ENCODE measurements around the gene C19orf25.
A peak's percentile ranks its signal among the peaks of the same experiment; 100 is the strongest.
"Not testable (repeated sequence)": the region's sequence is repeated elsewhere in the genome, so short reads cannot be mapped to it uniquely, and the experiment has no call there.

Gene C19orf25

DNA sequence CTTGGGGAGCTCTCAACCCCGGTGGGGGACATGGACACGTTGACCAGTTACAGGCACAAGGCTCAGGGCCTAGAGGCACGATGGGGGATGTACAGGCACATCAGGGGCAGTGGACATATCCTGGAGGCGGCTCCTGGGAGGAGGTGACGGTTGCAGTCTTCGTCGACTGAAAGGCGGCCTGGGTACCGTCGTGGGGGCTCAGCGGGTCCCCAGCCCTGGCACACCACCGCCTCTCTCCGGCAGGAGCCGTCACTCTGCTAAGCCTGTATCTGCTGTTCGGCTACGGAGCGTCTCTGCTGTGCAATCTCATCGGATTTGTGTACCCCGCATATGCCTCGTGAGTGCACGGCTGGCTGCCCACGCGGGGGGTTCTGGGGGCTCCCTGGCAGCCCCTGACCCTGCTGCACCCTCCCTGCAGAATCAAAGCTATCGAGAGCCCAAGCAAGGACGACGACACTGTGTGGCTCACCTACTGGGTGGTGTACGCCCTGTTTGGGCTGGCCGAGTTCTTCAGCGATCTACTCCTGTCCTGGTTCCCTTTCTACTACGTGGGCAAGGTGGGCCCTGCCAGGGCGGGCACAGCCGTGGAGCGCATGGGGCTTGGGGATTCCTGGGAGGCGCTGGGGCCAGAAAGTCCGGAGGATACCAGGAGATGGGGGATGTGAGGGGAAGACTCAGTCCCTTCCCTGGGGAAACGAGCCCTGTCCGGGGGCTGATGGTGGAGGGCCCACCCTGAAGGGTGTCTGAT is 16.2 kb upstream of the C19orf25 start:
- DNase-seq = no peak

DNA sequence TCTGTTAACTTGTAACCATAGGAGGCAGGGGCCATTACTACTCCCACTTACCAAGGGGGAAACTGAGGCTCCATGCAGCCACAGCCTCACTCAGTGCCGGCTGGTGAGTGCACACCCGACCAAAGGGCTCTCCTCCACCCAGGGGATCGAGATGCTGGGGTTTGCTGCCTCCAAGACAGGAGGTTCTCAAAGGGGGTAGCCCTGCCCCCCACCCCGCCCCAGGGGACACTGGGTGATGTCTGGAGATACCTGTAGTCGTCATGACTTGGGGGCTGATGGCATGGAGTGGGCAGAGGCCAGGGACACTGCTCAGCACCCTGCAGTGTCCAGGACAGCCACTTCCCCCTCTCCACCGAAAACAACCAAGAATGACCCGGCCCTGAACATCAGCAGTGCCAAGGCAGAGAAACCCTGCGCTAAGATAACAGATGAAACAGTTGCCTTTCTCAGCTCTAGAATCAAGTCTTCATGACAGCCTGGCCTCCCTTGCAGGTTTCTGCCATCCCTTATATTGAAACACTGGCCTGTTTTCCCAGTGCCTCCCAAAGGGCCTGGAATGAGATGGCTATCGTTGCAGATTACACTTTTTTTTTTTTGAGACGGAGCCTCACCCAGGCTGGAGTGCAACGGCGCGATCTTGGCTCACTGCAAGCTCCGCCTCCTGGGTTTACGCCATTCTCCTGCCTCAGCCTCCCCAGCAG is 15.2 kb upstream of the C19orf25 start:
- no peak for DNase-seq

GRCh38 chr19:1492474-1493006 is 13.5 kb upstream of the C19orf25 start:
- no peak for DNase-seq

DNA sequence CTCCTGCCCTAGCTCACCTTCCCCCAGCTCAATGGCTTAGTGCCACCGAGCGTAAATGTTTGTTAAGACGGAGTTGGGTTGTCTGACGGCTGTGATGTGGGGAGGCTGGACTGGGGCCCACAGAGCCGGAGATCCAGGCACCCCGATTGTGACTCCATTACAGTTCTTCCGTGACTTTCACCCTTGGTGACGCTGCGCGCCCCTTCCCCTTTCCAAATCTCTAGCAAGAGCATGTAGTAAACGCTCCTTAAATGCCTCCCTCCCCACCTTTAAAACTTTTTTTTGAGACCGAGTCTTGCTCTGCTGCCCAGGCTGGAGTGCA is 12.8 kb upstream of the C19orf25 start:
- DNase-seq = no peak

DNA sequence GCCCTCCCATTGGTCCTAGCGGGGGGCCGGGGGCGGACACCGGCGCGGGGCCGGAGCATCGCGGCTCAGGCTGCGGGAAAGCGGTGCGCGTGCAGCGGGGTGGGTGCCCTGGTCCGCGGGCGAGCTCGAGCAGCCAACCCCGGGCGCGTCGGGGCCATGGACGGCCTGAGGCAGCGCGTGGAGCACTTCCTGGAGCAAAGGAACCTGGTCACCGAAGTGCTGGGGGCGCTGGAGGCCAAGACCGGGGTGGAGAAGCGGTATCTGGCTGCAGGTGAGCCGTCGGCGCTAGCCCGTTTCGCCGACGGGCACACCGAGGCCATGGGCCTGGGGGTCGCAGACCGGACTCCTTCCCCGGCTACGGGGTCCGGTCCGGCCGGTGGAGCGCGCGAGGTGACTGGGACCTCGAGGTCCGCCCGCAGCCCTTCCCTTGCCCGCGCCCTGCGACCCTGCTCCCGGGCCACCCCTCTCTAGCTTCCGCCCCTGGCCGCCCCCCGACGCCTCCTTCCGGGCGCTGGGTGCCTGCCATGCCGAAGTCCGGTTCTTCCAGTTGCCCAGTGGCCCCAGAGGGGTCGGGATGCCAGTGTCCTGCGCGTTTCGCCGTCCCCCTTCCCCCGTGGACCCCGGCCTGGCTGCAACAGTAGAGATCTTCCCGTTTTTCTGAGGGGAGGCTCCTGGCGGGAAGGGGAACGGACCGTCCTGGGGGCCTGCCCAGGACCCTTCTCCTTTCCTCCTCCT is 12.3 kb upstream of the C19orf25 start, which contains the start of gene REEP6:
REEP6 (plus strand) TSS at position 68 of the 735 bp plus-strand sequence; CDS start at position 157, 89 bp downstream.
- DNase-seq = no peak

GRCh38 chr19:1490311-1491113 is 11.5 kb upstream of the C19orf25 start, which contains the start of gene PCSK4:
Gene PCSK4 (minus strand): TSS chr19:1490350. CDS start chr19:1490346, 4 bp downstream.
- DNase-seq = peak; percentile 89 to 97

DNA sequence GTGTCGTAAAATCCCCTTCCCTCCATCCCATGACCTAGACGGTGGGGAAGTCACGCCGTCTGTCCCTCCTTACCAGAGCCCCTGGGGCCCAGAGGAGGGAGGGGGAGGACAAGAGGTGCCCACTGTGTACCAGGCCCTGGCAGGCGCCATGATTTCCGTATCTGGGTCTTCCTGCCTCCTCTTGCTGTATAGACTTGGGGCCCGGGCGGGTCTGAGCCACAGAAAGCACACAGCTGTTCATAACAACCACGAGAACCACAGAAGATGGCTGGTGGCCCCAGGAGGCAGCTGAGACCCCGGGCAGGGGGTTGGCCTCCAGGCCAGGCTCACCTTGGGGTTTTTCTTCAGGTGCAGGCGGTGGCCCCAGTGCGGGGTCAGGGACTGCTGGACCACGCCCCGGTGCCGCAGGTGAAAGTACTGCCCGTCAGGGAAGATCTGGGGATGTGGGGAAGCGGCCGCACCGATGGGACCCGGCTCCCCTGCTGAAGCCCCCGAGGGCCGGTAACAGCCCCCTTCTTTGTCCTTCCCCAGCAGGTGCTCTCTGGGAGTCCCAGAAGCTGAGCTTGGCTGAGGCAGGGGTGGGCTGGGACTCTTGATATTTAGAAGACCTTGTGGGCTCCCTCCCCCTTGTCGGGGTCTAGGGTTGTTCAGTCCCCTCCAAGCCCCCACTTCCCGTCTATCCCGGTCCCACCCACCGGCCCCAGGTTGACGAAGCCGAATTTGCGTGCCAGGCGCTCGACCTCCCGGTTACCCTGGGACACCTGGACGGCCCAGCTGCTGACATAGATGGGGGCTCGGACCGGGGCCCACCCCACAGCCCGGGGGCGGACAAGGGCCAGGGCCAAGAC is 10.7 kb upstream of the C19orf25 start:
- no peak for DNase-seq

DNA sequence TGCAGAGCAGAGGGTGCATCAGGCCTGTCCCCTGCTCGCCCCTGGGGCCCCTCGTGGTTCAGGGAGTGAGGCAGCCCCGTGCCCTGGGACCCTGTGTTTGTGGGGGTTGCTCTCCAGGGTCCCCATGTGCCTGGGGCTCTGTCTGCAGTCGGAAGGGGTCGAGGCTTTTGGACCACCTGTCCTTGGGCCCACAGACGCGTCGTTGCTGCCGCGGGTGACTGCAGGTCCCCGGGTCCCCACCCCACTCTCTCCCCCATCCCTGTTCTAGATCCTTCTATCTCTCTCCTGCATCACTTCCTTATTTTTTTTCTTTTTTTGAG is 9.2 kb upstream of the C19orf25 start:
- DNase-seq = no peak

DNA sequence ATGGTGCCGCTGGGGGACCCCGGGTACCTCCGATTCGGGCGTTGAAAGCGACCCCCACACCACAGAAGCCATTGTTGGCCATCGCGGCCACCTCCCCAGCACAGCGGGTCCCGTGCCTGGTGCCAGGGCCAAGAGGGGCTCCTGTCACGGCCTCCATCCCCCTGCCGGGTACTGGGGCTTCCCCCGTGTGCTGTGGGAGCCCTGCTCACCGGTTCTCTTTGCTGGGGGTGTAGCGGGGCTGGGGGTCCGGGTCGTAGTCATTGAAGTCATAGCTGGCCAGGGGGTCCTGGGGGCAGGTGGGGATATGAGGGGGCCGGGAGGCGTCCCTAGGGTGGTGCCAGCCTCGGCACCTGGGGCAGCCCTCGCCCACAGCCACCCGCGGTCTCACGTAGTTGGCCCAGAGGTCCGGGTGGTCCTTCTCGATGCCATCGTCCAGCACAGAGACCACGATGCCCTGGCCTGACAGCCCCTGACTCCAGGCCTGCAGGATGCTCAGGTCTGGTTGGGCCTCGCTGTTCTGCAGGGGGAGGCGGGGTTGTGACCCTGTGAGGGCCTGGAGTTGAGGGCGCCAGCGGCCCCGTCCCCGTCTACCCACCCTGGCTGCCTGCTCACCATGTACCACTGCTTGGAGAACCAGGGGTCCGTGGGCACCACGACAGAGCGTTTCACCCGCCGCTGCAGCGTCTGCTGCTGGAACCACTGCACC is 8.7 kb upstream of the C19orf25 start:
- DNase-seq = no peak

DNA sequence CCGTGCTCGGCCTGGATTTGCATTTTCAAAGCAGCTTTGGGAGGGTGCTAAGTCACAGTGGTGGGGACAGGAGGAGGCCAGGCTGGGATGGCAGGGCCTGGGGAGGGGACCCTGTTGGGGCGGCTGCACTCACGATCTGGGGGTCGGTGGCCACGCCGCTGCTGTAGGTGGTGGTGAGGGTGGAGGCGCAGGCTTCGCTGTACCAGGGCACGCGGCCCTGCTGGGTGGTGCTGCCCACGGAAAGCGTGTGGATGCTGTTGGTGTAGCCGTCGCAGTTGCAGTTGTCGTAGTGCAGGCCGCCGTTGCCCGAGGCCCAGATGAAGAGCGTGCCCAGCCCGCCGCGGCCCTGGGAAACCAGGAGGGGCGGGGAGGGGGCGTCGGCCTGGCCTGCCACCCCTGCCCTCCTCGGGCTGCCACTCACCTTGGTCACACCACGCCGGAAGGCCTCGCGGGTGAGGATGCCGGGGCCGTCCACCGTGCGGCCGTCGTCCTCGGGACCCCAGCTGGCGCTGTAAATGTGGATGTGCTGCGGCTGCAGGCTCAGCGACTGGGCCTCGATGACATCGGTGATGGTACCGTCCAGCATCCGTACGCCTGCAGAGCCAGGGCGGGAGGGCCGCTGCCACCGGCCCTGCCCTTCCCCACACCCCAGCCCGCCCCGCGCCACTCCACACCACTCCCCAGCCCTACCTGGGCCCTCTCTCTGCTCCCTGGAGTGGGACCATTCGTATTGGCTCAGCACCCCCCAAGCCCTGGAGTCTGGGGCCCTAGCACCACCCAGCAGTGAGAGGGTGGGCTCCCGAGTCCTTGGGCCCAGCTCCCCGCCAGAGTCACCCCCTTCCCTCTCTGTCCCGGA is 7.9 kb upstream of the C19orf25 start:
- no peak for DNase-seq

- no peak for DNase-seq
Observed at GRCh38 chr19:1483979-1484428, 5.0 kb upstream of the C19orf25 start.

DNA sequence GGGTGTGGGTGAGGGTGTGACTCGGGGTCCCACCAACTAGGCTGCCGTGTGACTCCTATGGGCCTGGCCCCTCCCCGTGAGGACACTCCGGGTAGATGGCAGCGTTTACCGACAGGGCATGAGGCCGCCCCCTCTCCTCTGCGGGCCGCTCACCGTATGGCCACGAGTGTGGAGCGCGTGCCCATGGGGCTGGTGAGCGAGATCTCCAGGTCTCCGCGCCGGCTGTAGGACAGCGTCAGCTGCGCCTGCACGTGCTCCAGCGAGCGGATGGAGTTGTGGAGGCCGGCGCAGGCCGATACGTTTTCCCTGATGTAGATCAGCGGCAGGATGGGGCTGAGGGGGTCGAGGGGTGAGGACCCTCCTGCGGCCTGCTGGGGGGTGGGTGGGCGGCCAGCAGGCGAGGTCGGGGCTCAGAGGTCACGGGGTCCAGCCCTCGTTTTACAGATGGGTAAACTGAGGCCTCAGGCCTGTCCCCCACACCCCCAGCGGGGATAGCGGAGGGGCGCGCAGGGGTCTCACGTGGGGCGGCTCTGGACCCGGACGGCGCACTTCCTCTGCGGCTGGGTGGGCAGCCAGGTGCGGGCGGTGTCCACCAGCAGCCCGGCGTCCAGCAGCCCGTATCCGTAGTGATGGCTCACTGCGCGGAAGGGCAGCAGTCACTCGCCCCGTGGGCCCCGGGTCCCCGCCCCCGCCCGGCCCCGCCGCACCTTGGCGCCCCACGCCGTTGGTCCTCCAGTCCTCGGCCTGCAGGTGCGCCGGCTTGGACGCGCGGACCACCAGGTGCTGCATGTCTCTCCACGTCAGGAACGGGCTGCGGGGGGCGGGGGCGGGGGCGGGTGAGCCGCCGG is 4.3 kb upstream of the C19orf25 start:
- no peak for DNase-seq

DNA sequence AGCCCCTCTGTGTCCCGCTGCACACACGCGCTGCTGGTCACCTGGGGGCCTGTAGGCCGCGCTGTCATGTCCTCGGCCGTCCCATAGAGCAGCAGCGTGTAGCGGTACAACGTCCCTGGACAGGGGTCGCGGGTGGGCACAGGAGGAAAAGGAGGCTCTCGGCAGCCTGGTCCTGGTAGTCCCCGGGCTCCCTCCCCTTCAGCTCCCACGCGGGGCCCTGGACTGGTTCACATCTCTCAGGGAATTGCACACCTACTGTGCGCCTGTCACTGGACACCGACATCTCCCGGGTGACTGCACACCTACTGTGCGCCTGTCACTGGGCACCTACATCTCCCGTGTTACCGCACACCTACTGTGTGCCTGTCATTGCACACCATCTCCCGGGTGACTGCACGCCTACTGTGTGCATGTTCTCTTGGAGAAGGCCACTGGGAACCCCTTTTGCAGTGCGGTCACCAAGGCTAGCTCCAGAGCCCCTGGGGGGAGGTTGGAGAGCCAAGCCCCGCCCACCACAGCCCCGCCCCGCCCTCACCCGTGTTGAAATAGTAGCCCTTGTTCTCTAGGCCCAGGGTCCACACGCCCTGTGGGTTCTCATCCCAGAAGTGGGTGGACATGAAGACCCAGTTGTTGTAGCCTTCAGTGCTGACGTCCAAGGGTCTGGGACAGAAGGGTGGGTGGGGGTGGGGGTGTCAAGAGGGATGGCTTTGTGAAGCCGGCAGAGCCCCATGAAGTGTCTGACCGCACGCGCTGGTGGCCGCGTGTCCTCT is 3.5 kb upstream of the C19orf25 start:
- no peak for DNase-seq

DNA sequence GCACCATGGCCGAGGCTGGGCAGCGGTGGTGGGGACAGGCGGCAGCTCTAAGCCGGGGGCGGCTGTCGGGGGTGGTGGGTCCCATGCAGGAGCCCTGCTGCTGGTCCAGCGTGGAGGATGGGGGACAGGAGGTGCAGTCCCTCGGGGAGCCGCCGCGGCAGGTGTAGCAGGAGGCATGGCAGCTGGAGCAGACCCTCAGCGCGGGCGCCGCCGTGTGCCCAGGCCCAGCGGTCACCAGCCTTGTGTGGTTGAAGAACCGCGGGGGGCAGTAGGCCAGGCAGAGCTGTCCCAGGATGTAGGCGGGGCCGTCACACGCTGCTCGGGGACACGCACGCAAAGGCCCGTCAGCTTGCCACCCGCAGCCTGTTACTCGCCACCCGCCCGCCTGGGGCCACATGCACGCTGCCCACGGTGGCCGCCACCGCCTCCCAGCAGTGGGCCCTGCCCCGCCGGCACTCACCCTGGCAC is 2.9 kb upstream of the C19orf25 start:
- DNase-seq = no peak

DNA sequence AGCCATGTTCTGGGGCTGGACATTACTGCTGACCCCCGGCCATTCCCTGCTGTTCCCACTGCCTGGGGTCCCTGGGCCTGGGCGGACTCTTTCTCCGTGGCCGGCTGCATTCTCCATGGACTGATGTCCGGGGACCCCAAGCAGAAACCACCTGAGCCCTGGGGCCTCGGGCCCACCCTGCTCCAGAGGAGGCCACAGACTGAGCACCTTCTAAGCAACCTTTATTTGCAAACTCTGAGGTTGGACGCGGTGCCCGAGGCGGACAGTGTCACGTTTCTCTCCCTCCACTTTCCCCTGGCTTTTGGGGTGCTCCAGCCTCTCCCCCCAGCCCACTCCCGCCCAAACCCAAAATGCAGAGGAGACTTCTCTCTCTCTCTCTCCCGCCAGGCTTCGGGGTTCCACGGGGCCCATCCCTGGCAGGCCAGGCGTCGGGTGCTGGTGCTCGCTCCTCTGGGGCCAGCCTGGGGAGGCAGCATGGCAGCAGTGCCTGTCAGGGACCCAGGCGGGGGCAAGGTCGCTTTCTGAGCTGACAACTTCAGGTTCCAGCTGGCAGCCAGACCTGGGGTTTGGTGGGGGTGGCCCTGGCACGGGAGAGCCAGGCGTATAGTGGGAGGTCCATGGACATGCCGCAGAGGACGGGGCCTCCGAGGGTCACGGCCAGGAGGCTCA is 2.3 kb upstream of the C19orf25 start:
- DNase-seq = no peak

DNA sequence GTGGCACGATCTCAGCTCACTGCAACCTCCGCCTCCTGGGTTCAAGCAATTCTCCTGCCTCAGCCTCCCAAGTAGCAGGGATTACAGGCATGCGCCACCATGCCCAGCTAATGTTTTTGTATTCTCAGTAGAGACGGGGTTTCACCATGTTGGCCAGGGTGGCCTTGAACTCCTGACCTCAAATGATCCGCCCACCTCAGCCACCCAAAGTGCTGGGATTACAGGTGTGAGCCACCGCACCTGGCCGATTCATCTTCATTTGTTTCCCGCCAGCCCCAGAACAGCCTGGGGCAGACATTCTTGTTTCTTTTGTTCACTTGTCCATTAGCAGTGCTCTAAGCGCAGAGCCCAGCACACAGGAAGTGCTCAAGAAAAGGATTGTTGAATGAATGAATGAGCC is 2.0 kb downstream of the C19orf25 start:
- not testable (repeated sequence) for DNase-seq

DNA sequence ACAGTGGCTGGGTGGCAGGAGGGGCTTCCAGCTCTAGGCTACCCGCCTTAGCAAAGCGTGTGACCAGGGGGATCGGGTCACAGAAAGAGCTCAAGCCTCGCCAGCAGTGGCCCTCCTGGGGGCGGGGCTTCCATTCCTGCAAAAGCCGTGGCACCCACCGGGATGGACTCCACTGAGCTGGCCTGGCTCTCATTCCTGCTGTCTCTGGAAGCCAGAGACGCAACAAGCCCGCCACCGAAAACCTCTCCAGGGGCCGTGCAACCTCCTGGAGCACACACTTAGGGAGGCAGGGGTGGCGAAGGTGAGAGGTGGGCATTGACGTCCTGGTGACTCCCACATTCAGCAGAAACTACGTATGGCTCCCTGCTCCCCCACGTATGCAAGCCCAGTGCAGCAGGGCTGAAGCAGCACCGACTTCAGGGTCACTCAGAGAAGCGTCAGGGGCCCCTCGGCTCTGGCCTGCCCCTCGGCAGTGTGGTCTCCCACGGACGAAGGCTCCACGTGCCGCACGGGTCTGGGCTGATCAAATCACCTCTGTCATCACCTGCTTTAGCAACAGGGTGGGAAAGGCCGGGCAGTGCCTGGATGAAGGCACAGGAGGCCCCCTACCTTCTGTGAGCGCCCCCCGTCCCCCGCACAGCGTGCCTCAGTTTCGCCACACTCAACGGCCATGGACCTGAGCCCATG is 3.1 kb downstream of the C19orf25 start:
- no peak for DNase-seq

Data from SW 1271 (cell line).